GM10248 (cell line): ENCODE data around the gene EPYC.

Experiments
- CTCF ChIA-PET: fragments of 300-600 bp; sonication (Branson Sonifier 250); formaldehyde crosslinking; extraction: SDS; loops from one replicate; lab custom pipeline; 2021; ENCODE audit warnings: antibody characterized with exemption; lab: Yijun Ruan, JAX
- POLR2A ChIA-PET: fragments of 350-650 bp; sonication (Branson Sonifier 250); formaldehyde crosslinking; extraction: SDS; loops from one replicate; lab custom pipeline; 2020; ENCODE audit warnings: antibody characterized with exemption; lab: Yijun Ruan, JAX
- DNase-seq: peaks from one replicate; pipeline ENCODE4 v3.0.0; 2012; ENCODE audit errors: extremely low spot score
- CTCF ChIP-seq: IDR thresholded peaks from 2 replicates; pipeline ENCODE4 v1.5.1; 2012; ENCODE audit warnings: mild to moderate bottlenecking, low read depth; ENCODE audit errors: extremely low read depth, missing control alignments, control extremely low read depth

The EPYC gene

GRCh38 chr12:91004872-91005271 is at the start of gene EPYC:
EPYC (minus strand) TSS chr12:91004972; CDS start chr12:91002565, 2,407 bp downstream.
- ChIA-PET CTCF (interaction anchor here (1.2 kb wide), 2 partner anchors 12 to 26 kb away, joined by 3 read pairs; no protein-coding TSS in a partner anchor), POLR2A (no interaction called here)
- no peak for TF ChIP-seq CTCF
- DNase-seq: no peak

- ChIA-PET CTCF (no interaction called here), POLR2A (no interaction called here)
- TF ChIP-seq CTCF: no peak
- DNase-seq: no peak
These were observed 49.4 kb upstream of the EPYC start for GRCh38 chr12:91053951-91054715.

GRCh38 chr12:91052026-91052425 is 47.3 kb upstream of the EPYC start:
- no peak for DNase-seq
- ChIA-PET POLR2A (no interaction called here), CTCF (no interaction called here)
- no peak for TF ChIP-seq CTCF

GRCh38 chr12:91044586-91044985 is 39.8 kb upstream of the EPYC start:
- no peak for TF ChIP-seq CTCF
- POLR2A ChIA-PET: no interaction called here

GRCh38 chr12:91043408-91043807 is 38.6 kb upstream of the EPYC start:
- CTCF ChIA-PET: no interaction called here
- TF ChIP-seq CTCF: no peak
- POLR2A ChIA-PET: no interaction called here
- DNase-seq: no peak

More at GRCh38 chr12:91044586-91044985, 39.8 kb upstream of the EPYC start:
- CTCF ChIA-PET: no interaction called here
- no peak for DNase-seq

GRCh38 chr12:91040096-91040755 is 35.5 kb upstream of the EPYC start:
- no peak for TF ChIP-seq CTCF
- CTCF ChIA-PET: no interaction called here
- DNase-seq: no peak
- POLR2A ChIA-PET: no interaction called here
